CD4-positive, alpha-beta T cell (primary cell): ENCODE data around the gene MBNL2. TPM values are rescaled to one million over a fixed set of nuclear protein-coding genes. Genes with fewer than 3 reads are reported as not detected.

ENCODE experiments used
- ATAC-seq: fragments of 200-7000 bp; cut with Tn5 transposase; one replicate; pipeline ENCODE4 v1.10.0; 2022; ENCODE audit warnings: mild to moderate bottlenecking; ENCODE audit not compliant: poor library complexity
- CTCF ChIA-PET: fragments of 350-600 bp; sonication (Branson Sonifier 250); formaldehyde crosslinking; loops from one replicate; lab custom pipeline; 2021; ENCODE audit warnings: antibody characterized with exemption, inconsistent platforms; lab: Charles Lee
- POLR2A ChIA-PET: fragments of 350-600 bp; sonication (Branson Sonifier 250); formaldehyde crosslinking; loops from one replicate; lab custom pipeline; 2021; ENCODE audit warnings: antibody characterized with exemption, inconsistent platforms; lab: Charles Lee
- DNase-seq, 14 experiments: peaks; one replicate each; pipeline ENCODE4 v3.0.0-alpha.2; 2013 to 2020; ENCODE audit warnings: mixed read lengths in 2 of 14
- H3K27ac ChIP-seq, 2 donors: one replicate each; pipeline versions ENCODE4 v1.5.1 to v1.7.0; 2013; ENCODE audit warnings: low read length in 2 of 2, low read depth in 1 of 2, mild to moderate bottlenecking in 1 of 2
- H3K27me3 ChIP-seq, 2 experiments: 1 replicate in 1 of 2; 2 replicates in 1 of 2; pipeline versions ENCODE4 v1.6.1 to v1.7.0; 2013; ENCODE audit warnings: low read length in 2 of 2, control low read depth in 1 of 2, mild to moderate bottlenecking in 1 of 2, moderate library complexity in 1 of 2; ENCODE audit not compliant: insufficient read depth in 2 of 2, control insufficient read depth in 1 of 2
- H3K36me3 ChIP-seq: one replicate; pipeline ENCODE4 v1.6.1; 2013; ENCODE audit warnings: low read length, control low read depth; ENCODE audit not compliant: insufficient read depth
- H3K4me1 ChIP-seq: one replicate; pipeline ENCODE4 v1.6.1; 2013; ENCODE audit warnings: low read length, control low read depth; ENCODE audit not compliant: insufficient read depth
- H3K4me3 ChIP-seq: one replicate; pipeline ENCODE4 v1.5.1; 2013; ENCODE audit warnings: mild to moderate bottlenecking, low read length, moderate library complexity
- H3K9me3 ChIP-seq, 2 experiments: 1 replicate in 1 of 2; 2 replicates in 1 of 2; pipeline versions ENCODE4 v1.6.1 to v1.7.0; 2013; ENCODE audit warnings: low read length in 2 of 2, mild to moderate bottlenecking in 2 of 2, control low read depth in 1 of 2, moderate library complexity in 1 of 2; ENCODE audit not compliant: control insufficient read depth in 1 of 2, insufficient read depth in 1 of 2
- H3K27ac Mint-ChIP-seq: one replicate; pipeline ENCODE4 v1.8.0; 2020; ENCODE audit warnings: mixed read lengths
- H3K27me3 Mint-ChIP-seq: one replicate; pipeline ENCODE4 v1.8.0; 2021; ENCODE audit warnings: mixed read lengths
- H3K36me3 Mint-ChIP-seq: one replicate; pipeline ENCODE4 v1.8.0; 2021; ENCODE audit warnings: low read depth, mixed read lengths
- H3K4me1 Mint-ChIP-seq: one replicate; pipeline ENCODE4 v1.8.0; 2021; ENCODE audit warnings: low read depth, mixed read lengths
- H3K4me3 Mint-ChIP-seq: one replicate; pipeline ENCODE4 v1.8.0; 2020; ENCODE audit warnings: mild to moderate bottlenecking, mixed read lengths
- H3K9me3 Mint-ChIP-seq: one replicate; pipeline ENCODE4 v1.8.0; 2020; ENCODE audit warnings: mixed read lengths
- intact Hi-C, 2 experiments: fragments of 100-400 bp; cut with DNase I in 1 of 2; cut with micrococcal nuclease in 1 of 2; formaldehyde crosslinking; loops; one replicate each; pipeline versions ENCODE4 v1.15.1 to v1.9.0; 2023 to 2025; cut with DNase I, micrococcal nuclease
- total RNA-seq, 174 experiments: library from RNA in 2 of 174; stranded (reverse) in 2 of 174; gene quantifications; one replicate each; pipeline ENCODE4 v1.2.3 and lab custom pipeline; 2021 to 2026
- TF ChIP-seq, protein P1 (sequence below): fragments of 200-600 bp; IDR thresholded peaks from one replicate; pipeline ENCODE4 v1.8.0; 2022; ENCODE audit warnings: antibody characterized with exemption, mild to moderate bottlenecking

MBNL2 gene
- total RNA-seq, 2 experiments from 2014 or later: 35.9 to 36.0 TPM

DNA sequence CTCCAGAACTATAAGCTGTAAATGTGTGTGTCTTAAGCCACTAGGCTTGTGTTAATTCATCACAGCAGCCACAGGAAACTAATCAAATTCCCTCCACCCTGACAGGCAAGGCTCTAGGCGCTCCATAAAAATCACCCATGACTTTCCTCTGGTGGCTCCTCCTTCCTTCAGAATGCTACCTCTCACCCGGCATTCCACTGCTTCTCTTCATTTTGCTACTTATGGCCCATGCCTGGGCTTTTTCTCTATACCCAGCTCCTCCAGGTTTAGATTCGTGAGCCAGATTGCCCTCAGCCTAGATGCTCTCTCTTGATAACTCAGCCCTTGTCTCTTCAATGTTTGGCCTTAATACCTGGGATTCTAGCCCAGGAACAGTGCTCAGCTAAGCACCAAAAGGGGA, 36.4 kb upstream of the MBNL2 start:
- Histone ChIP-seq H3K27ac (no peak overlapping the region), H3K27me3 (no peaks in the 10 kb centered on the region), H3K4me1 (no peaks in the 10 kb centered on the region), H3K9me3 (no peaks in the 10 kb centered on the region), H3K36me3 (no peaks in the 10 kb centered on the region), H3K4me3 (no peak overlapping the region)
- H3K36me3 Mint-ChIP-seq: no peaks in the 10 kb centered on the region
- H3K27me3 Mint-ChIP-seq: peaks cover 4% of the 10 kb centered on the region
- no peaks in the 10 kb centered on the region for H3K9me3 Mint-ChIP-seq
- ChIA-PET CTCF (no interaction called here), POLR2A (no interaction called here)
- intact Hi-C loops: no loop called here
- H3K4me3 Mint-ChIP-seq: no peak overlapping the region
- DNase-seq (no peak), ATAC-seq (no peak)
- H3K27ac Mint-ChIP-seq: no peak overlapping the region
- peaks cover 11% of the 10 kb centered on the region for H3K4me1 Mint-ChIP-seq
- TF ChIP-seq, protein P1, sequence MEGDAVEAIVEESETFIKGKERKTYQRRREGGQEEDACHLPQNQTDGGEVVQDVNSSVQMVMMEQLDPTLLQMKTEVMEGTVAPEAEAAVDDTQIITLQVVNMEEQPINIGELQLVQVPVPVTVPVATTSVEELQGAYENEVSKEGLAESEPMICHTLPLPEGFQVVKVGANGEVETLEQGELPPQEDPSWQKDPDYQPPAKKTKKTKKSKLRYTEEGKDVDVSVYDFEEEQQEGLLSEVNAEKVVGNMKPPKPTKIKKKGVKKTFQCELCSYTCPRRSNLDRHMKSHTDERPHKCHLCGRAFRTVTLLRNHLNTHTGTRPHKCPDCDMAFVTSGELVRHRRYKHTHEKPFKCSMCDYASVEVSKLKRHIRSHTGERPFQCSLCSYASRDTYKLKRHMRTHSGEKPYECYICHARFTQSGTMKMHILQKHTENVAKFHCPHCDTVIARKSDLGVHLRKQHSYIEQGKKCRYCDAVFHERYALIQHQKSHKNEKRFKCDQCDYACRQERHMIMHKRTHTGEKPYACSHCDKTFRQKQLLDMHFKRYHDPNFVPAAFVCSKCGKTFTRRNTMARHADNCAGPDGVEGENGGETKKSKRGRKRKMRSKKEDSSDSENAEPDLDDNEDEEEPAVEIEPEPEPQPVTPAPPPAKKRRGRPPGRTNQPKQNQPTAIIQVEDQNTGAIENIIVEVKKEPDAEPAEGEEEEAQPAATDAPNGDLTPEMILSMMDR: no peak

DNA sequence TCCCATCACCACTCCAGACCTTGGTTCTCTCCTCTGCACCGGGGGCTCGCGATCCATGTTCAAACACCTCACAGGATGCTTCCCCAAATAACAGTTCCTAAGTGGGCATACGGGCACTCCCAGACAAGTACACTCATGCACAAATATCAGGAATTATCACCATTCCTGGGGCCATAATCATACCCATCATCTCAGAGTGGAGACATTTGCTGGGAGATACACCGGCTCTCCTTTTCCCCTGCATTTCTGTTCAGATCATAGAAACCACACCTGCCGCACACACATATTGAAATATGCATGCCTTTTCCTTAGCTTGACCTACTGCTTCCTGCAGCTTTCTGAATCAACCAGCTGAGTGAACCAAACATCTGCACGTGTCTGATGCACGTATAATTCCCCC, 33.9 kb upstream of the MBNL2 start:
- POLR2A ChIA-PET: no interaction called here
- intact Hi-C loops: no loop called here

DNA sequence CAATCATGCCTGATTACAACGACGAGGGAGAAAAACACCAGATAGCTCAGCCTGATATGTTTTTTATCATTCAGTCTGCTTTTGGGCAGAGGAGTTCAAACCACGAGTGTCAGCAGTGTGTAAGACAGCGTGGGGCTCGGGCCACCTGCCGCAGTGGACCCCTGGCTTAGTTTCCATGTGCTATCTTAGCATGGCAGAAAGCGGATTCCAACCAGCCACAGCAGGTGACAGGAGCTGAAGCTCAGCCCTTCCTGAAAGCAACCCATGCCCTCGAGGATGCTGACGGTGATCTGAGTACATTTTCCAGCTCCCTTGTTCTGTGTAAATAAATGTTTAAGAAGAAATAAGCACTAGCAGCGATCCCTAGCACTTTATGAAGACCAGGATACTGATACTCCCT, 32.2 kb upstream of the MBNL2 start:
- H3K36me3 ChIP-seq: no peaks in the 10 kb centered on the region
- intact Hi-C loops: no loop called here
- H3K27me3 ChIP-seq: no peaks in the 10 kb centered on the region
- Mint-ChIP-seq H3K27me3 (no peaks in the 10 kb centered on the region), H3K9me3 (no peaks in the 10 kb centered on the region), H3K4me3 (no peak overlapping the region), H3K36me3 (no peaks in the 10 kb centered on the region), H3K27ac (no peak overlapping the region), H3K4me1 (peaks cover 11% of the 10 kb centered on the region)
- DNase-seq: no peak
- H3K9me3 ChIP-seq: no peaks in the 10 kb centered on the region
- ChIA-PET POLR2A (no interaction called here), CTCF (no interaction called here)
- TF ChIP-seq, protein P1: no peak
- ATAC-seq: no peak
- H3K27ac ChIP-seq: no peak overlapping the region
- H3K4me3 ChIP-seq: no peak overlapping the region
- no peaks in the 10 kb centered on the region for H3K4me1 ChIP-seq

More for the DNA sequence above, 33.9 kb upstream of the MBNL2 start:
- Mint-ChIP-seq H3K9me3 (no peaks in the 10 kb centered on the region), H3K4me1 (peaks cover 11% of the 10 kb centered on the region), H3K36me3 (no peaks in the 10 kb centered on the region), H3K27me3 (no peaks in the 10 kb centered on the region), H3K27ac (no peak overlapping the region), H3K4me3 (no peak overlapping the region)
- H3K9me3 ChIP-seq: no peaks in the 10 kb centered on the region
- H3K4me1 ChIP-seq: no peaks in the 10 kb centered on the region
- CTCF ChIA-PET: interaction anchor here (0.5 kb wide), 1 partner anchor 104 kb away, joined by 4 read pairs; no protein-coding TSS in a partner anchor
- H3K27me3 ChIP-seq: no peaks in the 10 kb centered on the region
- DNase-seq (no peak), ATAC-seq (no peak)
- no peaks in the 10 kb centered on the region for H3K36me3 ChIP-seq
- no peak overlapping the region for H3K27ac ChIP-seq
- H3K4me3 ChIP-seq: no peak overlapping the region
- TF ChIP-seq, protein P1: no peak
